Right lobe of liver (tissue), 6 donors: ENCODE results near the gene NAPG. TPM values are rescaled to one million over a fixed set of nuclear protein-coding genes. Genes with fewer than 3 reads are reported as not detected.
"Not testable (repeated sequence)": the region's sequence is repeated elsewhere in the genome, so short reads cannot be mapped to it uniquely, and the experiment has no call there.

Experiments
- ATAC-seq, 4 donors: fragments of 200-7000 bp; cut with Tn5 transposase; one replicate each; pipeline ENCODE4 v1.9.1; 2020; ENCODE audit warnings: mild to moderate bottlenecking in 4 of 4, moderate library complexity in 4 of 4
- DNase-seq, 3 donors: peaks; one replicate each; pipeline ENCODE4 v3.0.0-alpha.2; 2020
- H3K27ac ChIP-seq, 3 donors: fragments of 200-600 bp; one replicate each; pipeline ENCODE4 v1.8.0; 2022
- H3K27me3 ChIP-seq, 2 donors: fragments of 200-600 bp; one replicate each; pipeline ENCODE4 v1.8.0; 2022
- H3K36me3 ChIP-seq, 4 donors: fragments of 200-600 bp; sonication (generic) in 1 of 4; one replicate each; pipeline versions ENCODE4 v1.5.1 to v1.8.0; 2017 to 2022; ENCODE audit warnings: control low read depth in 1 of 4
- H3K4me1 ChIP-seq, 4 donors: fragments of 200-600 bp; sonication (generic) in 1 of 4; one replicate each; pipeline versions ENCODE4 v1.5.1 to v1.8.0; 2017 to 2022; ENCODE audit warnings: control low read depth in 1 of 4
- H3K4me3 ChIP-seq, 3 donors: fragments of 200-600 bp; one replicate each; pipeline ENCODE4 v1.8.0; 2022
- H3K9me3 ChIP-seq, 4 donors: fragments of 200-600 bp; sonication (generic) in 1 of 4; one replicate each; pipeline versions ENCODE4 v1.5.1 to v1.8.0; 2017 to 2022; ENCODE audit warnings: control low read depth in 1 of 4
- POLR2A ChIP-seq: fragments of 450-650 bp; IDR thresholded peaks from one replicate; pipeline ENCODE4 v1.6.1; 2017; ENCODE audit warnings: antibody characterized with exemption, mild to moderate bottlenecking
- WGBS: methylation state at CpG from one replicate; pipeline ENCODE4 v1.1.6; 2018; ENCODE audit warnings: low coverage, low lambda C conversion rate; ENCODE audit not compliant: insufficient coverage; ENCODE audit errors: missing lambda C conversion rate; 5-methylcytosine and 5-hydroxymethylcytosine counted together
- intact Hi-C, 2 donors: fragments of 100-400 bp; cut with DNase I; formaldehyde crosslinking; loops; one replicate each; pipeline versions ENCODE4 v1.11.2 to v1.14.1; 2022
- total RNA-seq, 6 experiments: library from RNA; depleted of rRNA in 2 of 6; stranded (reverse); fragments of >200 nt in 2 of 6; fragmentation: NEBNext Ultra II Directional in 3 of 6; extraction: Animal tissue kit (Norgen Biotek cat#: 25700) in 3 of 6; gene quantifications; one replicate each; pipeline versions ENCODE4 v1.1.0 to v1.2.4, GENCODE V29; 2016 to 2023
- TF ChIP-seq, protein P1 (sequence below), 4 donors: fragments of 200-600 bp in 3 of 4; fragments of 450-650 bp in 1 of 4; IDR thresholded peaks; one replicate each; pipeline versions ENCODE4 v1.5.1 to v1.8.0; 2016 to 2022; ENCODE audit warnings: antibody characterized with exemption in 4 of 4, mild to moderate bottlenecking in 2 of 4
- donor health status: DM: no; HTN: yes; CAD: no.
- donor health status: DM: no; HTN: no; CAD: no.
- donor health status: DM: no; HTN: no; CAD: no.
- donor health status: DM: no; HTN: yes; CAD: no.
- donor health status: DM: no; HTN: yes; CAD: no.

Gene NAPG
- total RNA-seq, 6 experiments from 2014 or later: 10.7 to 20.6 (median 14.1) TPM

DNA sequence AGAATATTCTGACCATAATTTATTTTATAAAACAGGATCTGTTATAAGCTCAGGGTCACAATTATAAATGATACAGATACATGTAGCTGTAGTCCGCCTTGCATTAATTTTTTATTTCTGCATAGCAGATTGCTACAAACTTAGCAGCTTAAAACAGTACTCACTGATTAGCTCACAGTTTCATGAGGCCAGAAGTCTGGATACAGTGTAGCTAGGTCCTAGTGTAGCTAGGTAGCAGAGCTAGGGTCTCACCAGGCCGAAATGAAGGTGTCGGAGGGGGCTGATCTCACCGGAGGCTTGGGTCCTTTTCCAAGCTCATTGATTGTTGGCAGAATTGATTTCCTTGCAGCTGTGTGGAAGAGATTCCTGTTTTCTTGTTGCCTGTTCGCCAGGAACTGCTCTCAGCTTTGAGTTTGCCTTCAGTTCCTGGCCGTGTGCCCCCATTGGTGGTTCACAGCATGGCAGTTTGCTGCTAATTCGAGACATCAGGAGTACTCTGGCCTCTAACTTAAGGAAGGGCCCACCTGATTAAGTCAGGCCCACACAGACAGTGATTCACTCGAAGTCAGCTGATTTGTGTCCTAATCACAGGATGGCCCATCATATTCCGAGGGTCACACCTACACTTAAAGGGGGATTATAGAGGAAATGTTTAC lies 18.4 kb downstream of the NAPG start:
- Histone ChIP-seq H3K27ac (no peak overlapping the region), H3K36me3 (peaks cover 0 to 70% (median 10%) of the 10 kb centered on the region in 4 donors), H3K4me1 (peaks cover 0 to 7% (median 0%) of the 10 kb centered on the region in 4 donors), H3K9me3 (no peaks in the 10 kb centered on the region), H3K4me3 (no peak overlapping the region), H3K27me3 (no peaks in the 10 kb centered on the region)
- TF ChIP-seq, protein P1, sequence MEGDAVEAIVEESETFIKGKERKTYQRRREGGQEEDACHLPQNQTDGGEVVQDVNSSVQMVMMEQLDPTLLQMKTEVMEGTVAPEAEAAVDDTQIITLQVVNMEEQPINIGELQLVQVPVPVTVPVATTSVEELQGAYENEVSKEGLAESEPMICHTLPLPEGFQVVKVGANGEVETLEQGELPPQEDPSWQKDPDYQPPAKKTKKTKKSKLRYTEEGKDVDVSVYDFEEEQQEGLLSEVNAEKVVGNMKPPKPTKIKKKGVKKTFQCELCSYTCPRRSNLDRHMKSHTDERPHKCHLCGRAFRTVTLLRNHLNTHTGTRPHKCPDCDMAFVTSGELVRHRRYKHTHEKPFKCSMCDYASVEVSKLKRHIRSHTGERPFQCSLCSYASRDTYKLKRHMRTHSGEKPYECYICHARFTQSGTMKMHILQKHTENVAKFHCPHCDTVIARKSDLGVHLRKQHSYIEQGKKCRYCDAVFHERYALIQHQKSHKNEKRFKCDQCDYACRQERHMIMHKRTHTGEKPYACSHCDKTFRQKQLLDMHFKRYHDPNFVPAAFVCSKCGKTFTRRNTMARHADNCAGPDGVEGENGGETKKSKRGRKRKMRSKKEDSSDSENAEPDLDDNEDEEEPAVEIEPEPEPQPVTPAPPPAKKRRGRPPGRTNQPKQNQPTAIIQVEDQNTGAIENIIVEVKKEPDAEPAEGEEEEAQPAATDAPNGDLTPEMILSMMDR (IDR thresholded peaks at IDR 0.05): no peak
- no peak for TF ChIP-seq POLR2A
- WGBS: 87% methylated on average over 6 of the region's 9 CpGs
- DNase-seq (no peak), ATAC-seq (no peak)
- intact Hi-C loops: no loop called here

DNA sequence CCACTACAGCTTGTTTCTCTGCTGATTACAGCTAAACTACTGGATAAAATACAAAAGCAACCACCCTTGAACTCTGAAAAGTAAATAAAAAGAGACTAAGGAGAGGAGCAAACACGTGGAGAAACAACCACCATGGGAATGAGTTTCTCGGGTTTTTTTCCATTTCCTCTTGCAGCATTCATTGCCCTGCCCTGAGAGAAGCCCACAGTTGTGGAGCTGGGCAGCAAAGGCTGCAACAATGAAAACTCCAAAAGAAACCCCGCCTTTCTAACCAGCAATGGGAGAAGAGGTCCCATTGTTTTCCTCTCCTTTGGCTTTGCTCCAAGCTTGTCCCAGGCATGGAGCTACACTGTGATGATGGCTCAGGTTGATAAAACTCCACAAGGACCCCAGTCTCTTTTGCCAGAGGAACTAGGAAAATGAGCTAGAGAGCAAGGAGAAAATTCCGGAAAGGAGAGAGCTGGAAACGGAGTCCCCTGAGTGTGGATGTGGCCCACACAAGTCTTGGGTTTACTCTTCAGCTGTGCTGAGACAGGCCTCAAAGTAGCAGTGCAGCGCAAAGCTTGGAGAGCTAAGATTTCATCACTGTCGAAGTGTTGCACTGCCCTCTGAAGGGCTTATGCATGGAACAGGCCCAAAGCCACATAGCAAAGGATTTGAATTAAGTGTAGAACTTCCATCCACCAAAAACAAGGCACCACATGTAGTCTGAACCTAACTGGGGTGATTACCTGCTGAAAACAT lies 20.9 kb downstream of the NAPG start:
- no peak for TF ChIP-seq POLR2A
- TF ChIP-seq, protein P1 (IDR thresholded peaks at IDR 0.05): no peak
- H3K36me3 ChIP-seq: peaks cover 0 to 65% (median 13%) of the 10 kb centered on the region in 4 donors
- H3K4me3 ChIP-seq: no peak overlapping the region
- WGBS: 73% methylated on average over 7 of the region's 7 CpGs
- no peaks in the 10 kb centered on the region for H3K27me3 ChIP-seq
- H3K4me1 ChIP-seq: peaks cover 0 to 8% (median 0%) of the 10 kb centered on the region in 4 donors
- intact Hi-C loops: no loop called here
- no peaks in the 10 kb centered on the region for H3K9me3 ChIP-seq
- peak in 2 of 4 donors; percentile 35 to 53 for ATAC-seq
- no peak overlapping the region for H3K27ac ChIP-seq
- no peak for DNase-seq

DNA sequence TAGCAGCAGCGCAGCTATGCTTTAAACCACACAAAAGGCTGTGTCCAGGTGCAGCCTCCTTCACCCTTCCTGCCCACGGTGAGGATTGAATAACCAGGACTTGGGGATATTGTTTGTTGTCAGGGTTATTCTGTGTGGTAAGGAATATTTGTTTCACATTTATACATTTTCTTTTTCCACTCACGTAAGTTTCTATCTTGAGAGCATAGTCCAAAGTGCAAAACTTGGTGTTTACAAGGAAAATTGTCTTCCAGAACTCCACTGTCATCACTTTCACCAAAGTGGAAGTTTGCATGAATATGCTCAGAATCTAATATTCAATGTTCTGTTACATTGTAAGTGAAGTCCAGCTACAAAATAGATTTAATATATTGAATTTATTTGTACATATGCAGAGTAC lies 26.4 kb downstream of the NAPG start:
- H3K9me3 ChIP-seq: no peaks in the 10 kb centered on the region
- no peak overlapping the region for H3K4me3 ChIP-seq
- peaks cover 4 to 61% (median 15%) of the 10 kb centered on the region in 4 donors for H3K36me3 ChIP-seq
- TF ChIP-seq, protein P1 (IDR thresholded peaks at IDR 0.05): no peak
- TF ChIP-seq POLR2A: no peak
- DNase-seq (no peak), ATAC-seq (peak in 2 of 4 donors; percentile 15 to 55)
- peaks cover 0 to 8% (median 0%) of the 10 kb centered on the region in 4 donors for H3K4me1 ChIP-seq
- intact Hi-C loops: no loop called here
- no peak overlapping the region for H3K27ac ChIP-seq
- WGBS: 49% methylated on average over 3 of the region's 3 CpGs
- no peaks in the 10 kb centered on the region for H3K27me3 ChIP-seq

DNA sequence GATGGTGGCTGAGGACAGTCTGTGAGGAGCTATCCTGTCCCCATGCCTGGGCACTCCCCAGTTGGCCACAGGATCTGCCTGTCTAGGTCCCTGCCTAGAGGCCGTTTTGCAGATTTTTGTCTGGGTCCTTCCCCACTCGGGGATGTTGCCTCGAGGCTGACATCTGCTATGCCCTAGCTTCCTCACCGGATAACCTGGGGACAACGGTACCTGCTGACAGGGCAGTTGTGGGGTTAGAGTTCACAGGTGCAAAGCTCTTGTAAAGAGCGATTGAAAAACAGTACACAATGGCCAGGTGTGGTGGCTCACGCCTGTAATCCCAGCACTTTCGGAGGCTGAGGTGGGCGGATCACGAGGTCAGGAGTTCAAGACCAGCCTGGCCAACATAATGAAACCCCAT lies 30.4 kb downstream of the NAPG start:
- ATAC-seq, H3K27ac ChIP-seq, H3K9me3 ChIP-seq, intact Hi-C loops, H3K4me3 ChIP-seq, DNase-seq, H3K27me3 ChIP-seq: not testable (repeated sequence)
- Histone ChIP-seq H3K4me1 (peaks cover 0 to 15% (median 0%) of the 10 kb centered on the region in 4 donors), H3K36me3 (peaks cover 0 to 25% (median 4%) of the 10 kb centered on the region in 4 donors)
- WGBS: 83% methylated on average over 8 of the region's 10 CpGs

DNA sequence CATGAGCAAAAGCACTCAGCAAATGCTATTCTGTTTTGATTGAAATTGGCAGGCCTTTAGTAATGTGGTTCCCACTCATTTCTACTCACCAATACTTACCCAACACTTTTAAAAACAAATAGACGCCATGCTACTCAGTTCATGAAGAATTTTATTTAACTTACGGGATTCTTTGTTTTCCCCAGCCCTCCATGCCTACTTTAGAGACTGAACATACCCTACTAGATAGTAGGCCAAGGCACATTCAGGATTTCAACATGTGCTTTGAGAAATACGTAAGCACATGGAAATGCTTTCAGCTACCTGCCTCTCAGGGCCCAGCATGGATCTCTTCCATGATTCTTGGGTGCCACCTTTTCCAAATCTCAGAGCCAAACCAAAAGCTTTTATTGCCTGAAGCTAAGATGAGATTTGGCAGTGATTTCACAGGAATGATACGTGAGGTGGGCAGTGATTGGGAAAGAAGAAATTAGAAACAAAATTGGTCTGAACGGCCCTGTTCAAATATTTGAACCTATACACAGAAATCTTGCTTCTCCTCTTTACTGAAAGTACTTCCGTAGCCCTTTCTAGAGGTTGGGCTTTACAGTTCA lies 31.4 kb downstream of the NAPG start:
- no peak for ATAC-seq
- intact Hi-C loops: no loop called here
- Histone ChIP-seq H3K36me3 (peaks cover 0 to 24% (median 3%) of the 10 kb centered on the region in 4 donors), H3K4me3 (no peak overlapping the region), H3K9me3 (no peaks in the 10 kb centered on the region), H3K27me3 (no peaks in the 10 kb centered on the region), H3K27ac (no peak overlapping the region), H3K4me1 (peaks cover 0 to 10% (median 0%) of the 10 kb centered on the region in 4 donors)
- 93% methylated on average over 6 of the region's 6 CpGs for WGBS
- DNase-seq: no peak
- TF ChIP-seq, protein P1 (IDR thresholded peaks at IDR 0.05): no peak
- no peak for TF ChIP-seq POLR2A
